ENCODE measurements around the gene GTPBP6.
A peak's percentile ranks its signal among the peaks of the same experiment; 100 is the strongest.

The GTPBP6 gene

GRCh38 chrX:318739-319578 is at the start of gene GTPBP6:
TSS of gene GTPBP6 (minus strand) at chrX:318796. CDS start at chrX:318787, 9 bp downstream.
- no peak for TF ChIP-seq CTCF (conservative IDR thresholded peaks at IDR 0.05; ENCODE audit: control insufficient read depth, insufficient read depth, low read depth, low read length)
- H3K4me3 ChIP-seq (ENCODE audit: control insufficient read depth, low read depth, low read length): peak within 1 kb of the TSS; percentile 83
- peak; percentile 99 for DNase-seq (ENCODE audit: low read depth)

- no peak for DNase-seq (ENCODE audit: low read depth)
- TF ChIP-seq CTCF (conservative IDR thresholded peaks at IDR 0.05; ENCODE audit: control insufficient read depth, insufficient read depth, low read depth, low read length): no peak
- no peak overlapping the region for H3K4me3 ChIP-seq (ENCODE audit: control insufficient read depth, low read depth, low read length)
Observed at GRCh38 chrX:367866-368265, 49.3 kb upstream of the GTPBP6 start.

GRCh38 chrX:367349-367748 is 48.8 kb upstream of the GTPBP6 start:
- no peak overlapping the region for H3K4me3 ChIP-seq (ENCODE audit: control insufficient read depth, low read depth, low read length)
- DNase-seq (ENCODE audit: low read depth): no peak
- no peak for TF ChIP-seq CTCF (conservative IDR thresholded peaks at IDR 0.05; ENCODE audit: control insufficient read depth, insufficient read depth, low read depth, low read length)

GRCh38 chrX:363621-364375 is 45.2 kb upstream of the GTPBP6 start:
- TF ChIP-seq CTCF (conservative IDR thresholded peaks at IDR 0.05; ENCODE audit: control insufficient read depth, insufficient read depth, low read depth, low read length): no peak
- no peak overlapping the region for H3K4me3 ChIP-seq (ENCODE audit: control insufficient read depth, low read depth, low read length)
- DNase-seq (ENCODE audit: low read depth): no peak

GRCh38 chrX:362937-363620 is 44.5 kb upstream of the GTPBP6 start:
- H3K4me3 ChIP-seq (ENCODE audit: control insufficient read depth, low read depth, low read length): no peak overlapping the region
- no peak for TF ChIP-seq CTCF (conservative IDR thresholded peaks at IDR 0.05; ENCODE audit: control insufficient read depth, insufficient read depth, low read depth, low read length)
- DNase-seq (ENCODE audit: low read depth): no peak

- TF ChIP-seq CTCF (conservative IDR thresholded peaks at IDR 0.05; ENCODE audit: control insufficient read depth, insufficient read depth, low read depth, low read length): no peak
Observed at GRCh38 chrX:362351-362750, 43.8 kb upstream of the GTPBP6 start.

More at GRCh38 chrX:362351-362750, 43.8 kb upstream of the GTPBP6 start:
- no peak for DNase-seq (ENCODE audit: low read depth)
- H3K4me3 ChIP-seq (ENCODE audit: control insufficient read depth, low read depth, low read length): no peak overlapping the region

Data from fibroblast of mammary gland (primary cell).